Gastrocnemius medialis (tissue), 4 donors: ENCODE results near the gene GABPB2.

ENCODE experiments used
- CTCF ChIP-seq, 5 experiments: fragments of 450-650 bp in 3 of 5; fragments of 200-600 bp in 2 of 5; sonication (generic) in 2 of 5; IDR thresholded peaks in 4 of 5; conservative IDR thresholded peaks in 1 of 5; 1 replicate in 4 of 5; 2 replicates in 1 of 5; pipeline ENCODE4 v1.5.1; 2016 to 2019; ENCODE audit warnings: antibody characterized with exemption in 5 of 5, mild to moderate bottlenecking in 3 of 5, moderate library complexity in 3 of 5
- POLR2A ChIP-seq, 2 donors: fragments of 450-650 bp; IDR thresholded peaks; one replicate each; pipeline ENCODE4 v1.6.1; 2017; ENCODE audit warnings: antibody characterized with exemption in 2 of 2, mild to moderate bottlenecking in 2 of 2, moderate library complexity in 2 of 2

GRCh38 chr1:151164732-151165280 is 94.2 kb downstream of the GABPB2 start:
- TF ChIP-seq POLR2A (IDR thresholded peaks at IDR 0.05) (no peak), CTCF (IDR thresholded peaks at IDR 0.05 in 4 of 5, conservative IDR thresholded peaks at IDR 0.05 in 1 of 5) (no peak)
